Left ventricle myocardium superior (tissue), 1 donor: ENCODE measurements around the gene ATP9B. TPM values are rescaled to one million over a fixed set of nuclear protein-coding genes. Genes with fewer than 3 reads are reported as not detected.

Source experiments
- ATAC-seq: fragments of 200-7000 bp; cut with Tn5 transposase; one replicate; pipeline ENCODE4 v1.9.1; 2020; ENCODE audit warnings: mild to moderate bottlenecking, moderate library complexity
- DNase-seq: peaks from one replicate; pipeline ENCODE4 v3.0.0-alpha.2; 2020
- intact Hi-C: fragments of 100-400 bp; cut with micrococcal nuclease; formaldehyde crosslinking; loops from one replicate; pipeline ENCODE4 v1.11.0; 2022
- total RNA-seq: library from RNA; stranded (reverse); fragmentation: NEBNext Ultra II Directional; extraction: Animal tissue kit (Norgen Biotek cat#: 25700); gene quantifications from one replicate; pipeline ENCODE4 v1.2.1, GENCODE V29; 2021
- donor health status: DM: no; HTN: yes; CAD: no; lungs with severe emphysema.

ATP9B gene
- total RNA-seq, 1 donor from 2014 or later: 14.0 TPM

DNA sequence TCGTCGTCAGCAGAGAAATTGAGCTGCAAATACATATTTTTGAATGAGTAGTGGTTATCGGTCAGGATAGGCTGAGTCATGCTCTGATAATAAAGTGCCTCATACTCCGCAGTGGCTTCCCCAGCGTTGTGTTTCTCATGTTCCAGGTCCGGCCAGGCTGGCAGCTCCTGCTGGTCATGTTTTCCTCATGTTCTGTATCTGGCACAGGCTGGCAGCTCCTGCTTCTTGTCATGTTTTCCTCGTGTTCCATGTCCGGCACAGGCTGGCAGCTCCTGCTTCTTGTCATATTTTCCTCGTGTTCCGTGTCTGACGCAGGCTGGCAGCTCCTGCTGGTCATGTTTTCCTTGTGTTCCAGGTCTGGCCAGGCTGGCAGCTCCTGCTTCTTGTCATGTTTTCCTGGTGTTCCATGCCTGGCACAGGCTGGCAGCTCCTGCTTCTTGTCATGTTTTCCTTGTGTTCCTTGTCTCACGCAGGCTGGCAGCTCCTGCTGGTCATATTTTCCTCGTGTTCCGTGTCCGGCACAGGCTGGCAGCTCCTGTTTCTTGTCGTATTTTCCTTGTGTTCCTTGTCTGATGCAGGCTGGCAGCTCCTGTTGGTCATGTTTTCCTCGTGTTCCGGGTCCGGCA lies 148.9 kb downstream of the ATP9B start:
- no peak for ATAC-seq
- intact Hi-C loops: no loop called here
- DNase-seq: no peak

DNA sequence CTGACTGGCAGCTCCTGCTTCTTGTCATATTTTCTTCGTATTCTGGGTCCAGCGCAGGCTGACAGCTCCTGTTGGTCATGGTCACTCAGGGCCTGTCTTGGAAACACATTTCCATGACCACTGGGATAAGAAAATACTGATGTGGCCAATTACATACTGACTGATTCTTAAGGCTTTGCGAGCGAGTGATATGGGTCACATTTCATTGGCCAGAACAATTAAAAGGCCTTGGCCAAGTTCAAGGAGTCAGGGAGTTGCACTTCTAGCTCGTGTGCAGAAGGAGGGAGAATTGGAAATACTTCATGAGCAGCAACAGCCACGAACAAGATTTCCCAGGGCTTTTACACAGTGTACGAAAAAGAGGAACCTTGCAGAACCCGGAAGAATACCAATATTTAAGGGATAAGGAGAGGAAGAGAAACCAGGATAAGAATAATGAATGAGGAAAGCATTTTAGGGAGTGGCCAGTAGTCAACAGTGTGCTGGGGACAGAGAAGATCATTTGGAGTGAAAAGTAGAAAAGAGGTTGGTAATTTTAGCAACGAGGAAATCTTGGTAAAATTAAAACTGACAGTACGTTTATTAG lies 149.5 kb downstream of the ATP9B start:
- intact Hi-C loops: no loop called here
- no peak for DNase-seq
- peak; percentile 41 for ATAC-seq

DNA sequence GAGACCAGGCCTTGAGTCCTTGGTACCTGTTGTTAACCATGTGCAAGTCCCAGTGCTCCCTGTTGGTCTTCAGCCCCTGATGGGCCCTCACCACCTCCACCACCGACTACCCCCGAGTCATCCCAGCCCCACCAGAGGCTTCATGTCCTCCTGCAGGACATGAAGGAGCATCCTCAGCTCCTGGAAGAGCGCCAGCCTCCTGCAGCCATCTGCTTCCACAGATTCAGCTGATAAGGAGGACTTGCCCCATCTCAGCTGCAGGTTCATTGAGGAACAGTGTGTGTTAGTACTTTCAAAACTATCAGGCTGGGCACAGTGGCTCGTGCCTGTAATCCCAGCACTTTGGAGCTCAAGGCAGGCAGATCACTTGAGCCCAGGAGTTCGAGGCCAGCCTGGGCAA lies 151.9 kb downstream of the ATP9B start:
- no peak for DNase-seq
- ATAC-seq: no peak

DNA sequence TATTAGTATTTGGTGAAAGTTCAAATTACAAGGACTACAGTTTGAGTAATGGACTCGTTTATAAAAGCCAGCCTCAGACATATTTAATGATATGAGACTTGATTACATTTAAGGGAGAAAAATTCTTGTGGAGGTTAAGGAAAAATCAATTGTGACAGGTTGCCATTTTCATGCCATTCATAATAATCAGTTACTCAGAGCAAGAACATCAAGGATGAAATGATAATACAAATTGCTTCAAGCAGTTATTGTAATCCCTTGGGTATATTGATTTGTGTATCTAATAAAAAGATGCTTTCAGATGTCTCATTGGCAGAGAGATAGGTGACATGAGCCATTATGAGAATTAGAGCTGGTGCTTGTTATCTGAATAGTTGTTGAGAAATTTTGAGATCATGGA lies 153.6 kb downstream of the ATP9B start:
- DNase-seq: no peak
- intact Hi-C loops: no loop called here
- no peak for ATAC-seq

More for the DNA sequence above, 151.9 kb downstream of the ATP9B start:
- intact Hi-C loops: no loop called here

DNA sequence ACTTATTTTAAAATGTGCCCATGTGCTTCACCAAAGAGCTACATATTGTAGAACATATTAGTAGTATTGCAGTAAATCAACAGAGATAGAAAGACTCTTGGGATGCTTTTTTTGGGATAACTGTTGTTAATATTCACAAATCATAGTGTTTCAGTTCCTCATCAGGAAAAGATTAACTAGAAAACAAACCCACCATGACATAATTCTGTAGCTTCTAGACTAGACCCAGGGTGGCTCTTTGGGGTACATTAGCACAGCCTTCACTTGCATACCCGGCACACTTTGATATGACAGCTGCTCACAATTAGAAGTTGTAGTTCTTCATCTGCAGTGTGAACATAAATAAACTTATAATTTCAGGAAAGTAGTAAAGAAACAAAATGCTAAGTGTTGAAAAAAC lies 154.2 kb downstream of the ATP9B start:
- intact Hi-C loops: no loop called here
- ATAC-seq: no peak
- no peak for DNase-seq

DNA sequence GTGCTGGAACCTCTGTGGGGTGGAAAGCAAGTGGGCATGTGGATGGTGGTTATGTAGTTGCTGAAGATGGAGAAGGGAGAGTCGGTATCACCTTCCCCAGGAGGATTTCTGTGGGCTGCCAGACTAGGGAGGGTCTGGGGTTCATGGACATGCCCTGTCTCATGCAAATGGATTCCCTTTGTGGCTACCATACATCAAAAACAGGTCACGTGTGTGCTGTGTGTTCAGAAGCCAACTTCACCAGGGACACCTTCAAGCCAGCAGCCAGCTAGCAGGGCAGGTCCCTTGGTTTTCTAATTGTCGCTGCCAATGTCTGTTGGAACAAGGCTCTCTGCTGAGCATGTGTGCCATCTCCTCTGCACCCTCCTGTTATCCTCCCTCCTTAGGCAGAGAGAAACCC lies 155.2 kb downstream of the ATP9B start:
- DNase-seq (no peak), ATAC-seq (no peak)
- intact Hi-C loops: no loop called here

DNA sequence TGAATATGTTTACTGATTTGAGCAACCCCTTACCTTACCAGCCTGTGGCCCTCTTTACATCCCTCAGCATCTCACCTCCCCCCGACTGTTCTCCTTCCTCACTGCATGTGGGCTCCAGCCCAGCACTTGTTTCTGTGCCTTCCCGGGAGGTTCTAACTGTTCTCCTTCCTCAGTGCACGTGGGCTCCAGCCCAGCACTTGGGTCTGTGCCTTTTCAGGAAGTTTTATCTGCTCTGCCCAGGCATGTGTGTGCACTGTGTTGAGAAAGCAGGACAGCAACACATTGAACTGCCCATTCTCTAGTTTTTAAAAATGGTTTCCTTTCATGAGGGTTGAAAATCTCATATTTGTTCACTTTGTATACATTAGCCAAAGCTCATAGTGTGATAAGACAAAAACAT lies 158.4 kb downstream of the ATP9B start:
- intact Hi-C loops: no loop called here
- ATAC-seq (peak; percentile 73), DNase-seq (no peak)

DNA sequence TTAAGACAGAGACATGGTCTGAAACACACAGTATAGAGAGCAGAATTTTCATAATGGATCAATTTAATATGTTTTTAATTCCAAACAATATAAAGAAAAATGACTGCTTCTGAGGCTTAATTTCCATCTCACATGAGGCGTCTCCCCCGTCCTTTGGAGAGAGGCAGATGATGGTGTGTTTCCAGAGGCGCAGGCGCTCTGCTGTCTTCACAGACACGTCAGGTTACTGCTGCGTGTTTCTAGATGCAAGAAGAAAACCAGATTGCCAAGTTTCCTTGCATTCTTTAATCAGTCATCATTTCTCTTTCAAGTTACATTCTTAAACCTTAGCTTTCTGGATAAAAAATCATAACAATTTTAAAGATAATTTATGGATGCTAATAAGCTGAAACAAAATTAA lies 160.2 kb downstream of the ATP9B start:
- intact Hi-C loops: no loop called here
- ATAC-seq (no peak), DNase-seq (no peak)

DNA sequence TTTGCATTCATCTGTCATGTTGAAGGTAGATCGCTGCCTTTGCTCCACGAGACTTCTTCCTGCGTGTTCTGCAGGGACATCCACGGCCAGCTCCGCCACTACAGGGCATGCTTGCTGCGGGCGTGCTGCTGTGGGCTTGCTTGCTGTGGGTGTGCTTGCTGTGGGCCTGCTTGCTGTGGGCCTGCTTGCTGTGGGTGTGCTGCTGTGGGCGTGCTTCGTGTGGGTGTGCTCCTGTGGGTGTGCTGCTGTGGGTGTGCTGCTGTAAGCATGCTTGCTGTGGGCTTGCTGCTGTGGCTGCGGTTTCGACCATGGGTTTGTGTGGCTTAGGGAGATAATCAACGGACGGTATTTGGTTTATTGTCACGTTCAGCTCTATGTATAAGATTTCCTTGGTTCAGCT lies 165.2 kb downstream of the ATP9B start:
- ATAC-seq (no peak), DNase-seq (no peak)
- intact Hi-C loops: no loop called here

DNA sequence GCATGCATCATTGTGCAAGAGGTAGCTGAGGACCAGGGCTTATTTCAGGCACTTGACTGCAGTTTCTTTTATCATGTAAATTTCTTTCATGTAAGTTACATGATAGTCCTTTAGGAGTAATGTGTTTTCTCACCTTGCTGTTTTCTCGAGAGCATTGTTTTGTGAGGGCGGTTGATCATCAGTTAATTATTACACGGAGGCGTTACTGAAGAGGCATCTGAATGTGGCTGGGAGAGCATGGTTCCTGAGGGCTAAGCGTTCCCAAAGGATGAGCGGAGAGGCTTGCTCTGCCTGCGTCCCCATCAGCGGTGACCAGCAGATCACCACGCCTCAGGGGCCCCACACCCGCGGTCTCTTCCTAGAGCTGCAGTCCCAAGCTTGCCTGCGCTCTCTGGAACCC lies 170.4 kb downstream of the ATP9B start:
- intact Hi-C loops: no loop called here
- DNase-seq (no peak), ATAC-seq (no peak)

DNA sequence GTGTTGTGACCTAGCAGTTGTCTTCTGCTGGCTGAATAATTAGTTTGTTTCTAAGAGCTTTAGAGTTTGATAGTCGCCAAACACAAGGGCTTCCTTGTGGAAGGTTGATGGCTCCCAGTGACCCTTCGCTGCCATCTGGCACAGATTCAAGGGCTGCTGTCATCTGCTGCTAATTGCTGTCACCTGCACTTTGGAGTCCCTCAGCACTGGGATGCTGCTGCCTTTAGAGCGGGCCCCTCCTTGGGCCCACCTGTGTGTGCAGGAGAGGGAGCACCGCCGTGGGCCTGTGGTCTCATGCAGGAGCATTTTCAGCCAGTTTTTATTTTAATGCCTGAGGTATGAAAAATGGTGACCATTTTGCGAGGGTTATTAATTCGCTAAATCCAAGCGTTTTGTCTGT lies 172.6 kb downstream of the ATP9B start:
- intact Hi-C loops: no loop called here
- DNase-seq (peak; percentile 36), ATAC-seq (peak; percentile 19)

DNA sequence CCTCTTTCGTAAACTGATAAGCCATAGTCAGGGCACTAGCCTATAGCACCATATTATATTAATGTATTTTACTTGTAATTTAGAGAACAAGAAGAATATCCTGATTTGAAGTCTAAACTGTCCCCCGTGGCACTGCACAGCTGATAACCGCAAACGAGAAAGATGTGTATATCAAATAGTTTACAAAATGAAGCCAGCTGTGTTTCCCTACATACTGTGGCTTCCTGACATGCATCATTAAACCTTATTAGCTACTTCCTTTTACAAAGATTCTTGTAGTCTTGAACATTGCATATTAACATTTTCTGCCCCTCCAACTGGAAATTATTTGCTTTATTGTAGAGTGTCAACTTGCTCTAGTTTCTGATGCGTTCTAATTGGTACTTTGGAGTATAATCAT lies 173.1 kb downstream of the ATP9B start:
- intact Hi-C loops: no loop called here
- DNase-seq (no peak), ATAC-seq (no peak)

DNA sequence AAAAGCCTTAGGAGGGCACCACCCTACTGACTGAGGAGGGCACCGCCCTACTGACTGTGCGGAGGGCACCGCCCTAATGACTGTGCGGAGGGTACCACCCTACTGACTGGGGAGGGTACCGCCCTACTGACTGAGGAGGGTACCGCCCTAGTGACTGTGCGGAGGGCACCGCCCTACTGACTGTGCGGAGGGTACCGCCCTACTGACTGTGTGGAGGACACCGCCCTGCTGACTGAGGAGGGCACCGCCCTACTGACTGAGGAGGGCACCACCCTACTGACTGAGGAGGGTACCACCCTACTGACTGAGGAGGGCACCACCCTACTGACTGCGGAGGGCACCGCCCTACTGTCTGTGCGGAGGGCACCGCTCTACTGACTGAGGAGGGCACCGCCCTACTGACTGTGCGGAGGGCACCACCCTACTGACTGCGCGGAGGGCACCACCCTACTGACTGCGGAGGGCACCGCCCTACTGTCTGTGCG lies 176.4 kb downstream of the ATP9B start:
- ATAC-seq (no peak), DNase-seq (no peak)
- intact Hi-C loops: no loop called here

DNA sequence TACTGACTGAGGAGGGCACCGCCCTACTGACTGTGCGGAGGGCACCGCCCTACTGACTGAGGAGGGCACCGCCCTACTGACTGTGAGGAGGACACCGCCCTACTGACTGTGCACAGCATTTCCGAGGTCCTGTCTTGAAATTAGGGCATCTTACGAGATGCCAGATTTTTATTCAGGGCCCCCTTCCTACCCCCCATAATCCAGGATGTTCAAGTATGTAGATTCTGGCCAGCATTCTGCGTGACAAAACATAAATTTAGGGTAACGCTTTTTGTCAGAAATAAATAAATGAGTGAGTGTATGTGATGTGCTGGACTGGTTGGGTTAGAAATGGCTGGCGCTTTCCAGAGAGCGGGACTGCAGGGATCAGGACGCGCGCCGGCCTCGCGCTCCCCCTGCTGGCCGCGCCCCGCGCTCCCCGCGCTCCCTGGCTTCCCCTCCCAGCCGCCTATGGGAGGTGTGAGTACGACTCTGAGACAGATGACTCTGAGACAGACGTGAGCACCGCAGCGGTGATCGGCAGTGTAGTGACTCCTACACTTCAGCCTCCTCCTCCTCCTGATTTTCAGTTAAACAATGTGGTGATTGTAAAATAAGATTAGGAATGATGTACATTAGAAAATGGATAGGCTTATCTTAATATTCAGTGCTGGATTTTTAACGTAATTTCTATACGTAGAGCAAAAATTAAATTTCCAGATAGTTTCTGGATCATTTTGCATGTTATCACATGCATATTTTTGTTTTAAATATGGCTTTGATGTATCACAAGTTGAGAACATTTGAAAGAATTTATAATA lies 177.3 kb downstream of the ATP9B start:
- ATAC-seq (peak; percentile 100), DNase-seq (peak; percentile 81)
- intact Hi-C loops: no loop called here

DNA sequence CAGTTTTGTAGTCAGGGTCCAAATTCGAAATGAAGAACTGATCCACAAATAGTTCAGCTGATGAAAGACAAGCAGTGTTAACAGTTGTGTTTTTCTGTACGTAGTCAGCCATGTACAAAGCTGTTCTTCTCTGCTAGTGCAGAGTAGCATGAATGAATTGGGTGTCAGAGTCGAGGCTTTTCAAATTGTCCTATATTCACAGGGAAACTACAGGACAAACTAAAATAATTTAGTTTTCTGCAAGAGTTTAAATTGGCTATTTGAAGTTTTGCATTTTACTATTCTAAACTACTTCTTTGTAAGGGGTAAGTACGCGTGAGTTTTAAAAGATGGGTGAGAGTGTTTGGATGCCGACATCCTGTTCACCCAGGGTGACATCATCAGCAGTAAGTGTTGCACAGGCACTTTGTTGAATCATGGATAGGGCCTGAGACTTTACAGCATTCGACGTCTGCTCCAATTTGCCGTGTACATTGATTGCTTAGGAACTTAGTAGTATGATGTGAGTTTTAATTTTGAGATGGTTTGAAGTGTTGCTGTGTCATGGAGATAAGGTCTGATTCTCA lies 179.4 kb downstream of the ATP9B start:
- DNase-seq (no peak), ATAC-seq (no peak)
- intact Hi-C loops: no loop called here

DNA sequence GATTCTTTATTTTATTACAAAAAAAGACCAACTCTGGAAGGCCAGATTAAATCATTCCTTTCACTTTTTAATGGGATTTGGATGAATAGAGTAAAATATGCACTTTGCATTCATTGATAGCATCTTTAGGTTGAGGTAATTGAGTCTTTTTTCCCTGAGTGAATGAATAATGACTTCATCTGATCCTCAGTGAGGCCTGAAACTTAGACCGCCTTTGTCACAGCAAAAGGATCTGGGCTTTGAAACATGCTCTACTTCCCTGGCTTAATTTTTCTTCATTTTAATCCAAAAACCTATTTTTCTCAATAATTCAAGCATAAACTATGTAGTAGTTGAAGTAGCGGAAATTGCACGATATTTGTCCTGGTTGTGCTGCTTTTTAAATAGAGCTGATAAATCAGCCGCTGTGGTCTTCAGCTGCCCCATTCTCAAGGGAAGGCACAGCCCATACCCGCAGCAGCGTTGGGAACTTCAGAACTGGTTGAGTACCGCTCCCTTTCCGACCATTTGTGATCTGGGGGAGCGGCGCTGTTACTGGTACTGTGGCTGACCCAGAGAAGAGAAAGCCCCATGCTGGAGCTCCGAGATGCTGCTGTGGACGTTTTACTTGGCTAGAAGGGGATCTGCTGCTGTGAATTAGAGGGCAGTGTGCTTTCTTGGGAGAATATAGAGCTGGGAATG lies 181.2 kb downstream of the ATP9B start:
- ATAC-seq: no peak
- intact Hi-C loops: no loop called here
- DNase-seq: no peak

DNA sequence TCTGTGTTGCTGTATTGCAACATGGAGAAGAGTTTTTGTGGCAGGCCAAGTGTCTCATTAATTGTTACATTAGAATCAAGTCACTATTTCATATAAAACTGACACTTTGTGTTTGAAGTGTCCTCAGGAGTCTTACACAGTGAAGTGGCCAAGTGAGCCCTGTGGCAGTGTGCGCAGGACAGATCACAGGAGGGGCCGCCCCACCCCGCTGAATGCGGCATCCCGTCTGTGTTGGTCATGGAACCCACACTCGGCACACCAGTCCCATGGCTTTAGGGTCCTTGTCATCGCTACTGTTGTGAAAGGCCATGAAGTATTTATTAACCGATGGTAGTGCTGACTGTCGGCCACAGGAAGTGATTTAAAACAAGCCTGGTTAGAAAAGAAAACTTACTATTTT lies 181.8 kb downstream of the ATP9B start:
- DNase-seq (no peak), ATAC-seq (no peak)
- intact Hi-C loops: no loop called here

DNA sequence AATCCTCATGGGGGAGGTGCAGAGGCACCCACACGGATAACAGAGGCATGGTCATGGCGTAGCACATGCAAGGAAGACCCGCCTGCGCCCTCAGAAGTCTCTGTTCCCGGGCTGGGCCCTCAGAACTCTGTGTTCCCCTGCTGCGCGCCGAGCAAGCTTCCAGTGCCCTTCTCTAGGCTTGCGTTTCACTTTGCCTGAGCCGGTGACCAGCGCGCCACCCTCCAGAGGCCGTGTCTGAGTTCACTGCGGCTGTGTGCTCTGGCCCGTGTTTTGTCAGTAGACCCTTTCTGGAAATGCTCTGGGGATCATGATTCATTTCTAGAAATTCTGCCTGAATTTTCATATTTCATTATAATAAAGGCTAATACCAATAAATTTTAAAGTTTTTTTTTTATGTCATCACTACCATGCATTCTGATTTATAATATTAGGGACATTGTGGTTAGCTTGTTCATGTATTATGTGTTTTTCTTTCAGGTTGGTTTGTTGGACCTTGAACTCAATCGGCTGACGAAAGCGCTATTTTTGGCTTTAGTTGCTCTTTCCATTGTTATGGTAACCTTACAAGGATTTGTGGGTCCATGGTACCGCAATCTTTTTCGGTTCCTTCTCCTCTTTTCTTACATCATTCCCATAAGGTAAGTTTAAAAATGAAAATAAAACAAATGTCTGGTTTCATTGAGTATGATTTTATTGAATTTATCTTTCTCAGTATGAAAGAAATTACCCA lies 183.9 kb downstream of the ATP9B start:
- ATAC-seq (no peak), DNase-seq (no peak)
- intact Hi-C loops: no loop called here

DNA sequence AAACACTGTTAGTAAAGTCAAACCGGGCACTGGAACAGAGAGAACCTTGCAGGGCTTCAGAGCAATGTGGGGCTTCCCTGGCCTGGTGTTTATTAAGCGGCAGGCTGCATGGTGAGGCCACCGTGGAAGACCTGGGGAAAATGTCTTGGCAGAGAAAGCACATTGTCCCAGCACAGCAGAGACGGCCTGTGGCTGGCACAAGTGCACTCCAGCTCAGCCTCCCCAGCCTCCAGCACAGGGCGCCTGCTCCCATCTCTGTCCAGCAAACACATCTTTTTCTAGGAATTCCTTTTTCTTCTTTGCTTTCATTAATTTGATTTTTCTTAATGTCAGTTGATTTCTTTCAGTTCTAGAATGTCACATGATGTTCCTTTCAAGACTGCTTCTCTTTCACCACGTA lies 188.3 kb downstream of the ATP9B start:
- DNase-seq (no peak), ATAC-seq (peak; percentile 54)
- intact Hi-C loops: no loop called here
